ENCODE data around the gene MR1. TPM values are rescaled to one million over a fixed set of nuclear protein-coding genes. Genes with fewer than 3 reads are reported as not detected.

MR1 gene
- total RNA-seq, result 10.4 and 11.8 TPM in 2 replicates
- 24.8 TPM for polyA plus RNA-seq (2012)

GRCh38 chr1:181033799-181034451, at the start of gene MR1:
Gene MR1, plus strand, starts transcription at chr1:181033983. Its CDS starts 25 bp downstream, at chr1:181034008.
- peak; percentile 90 for DNase-seq (ENCODE audit: low read depth)

GRCh38 chr1:180988253-180988752, 45.5 kb upstream of the MR1 start:
- DNase-seq (ENCODE audit: low read depth), result peak; percentile 35

- DNase-seq (ENCODE audit: low read depth), result peak; percentile 4
These were observed 39.5 kb upstream of the MR1 start for GRCh38 chr1:180994262-180994661.

- no peak for DNase-seq (ENCODE audit: low read depth)
These were observed 35.8 kb upstream of the MR1 start for GRCh38 chr1:180997843-180998504.

- DNase-seq (ENCODE audit: low read depth), result no peak
These were observed 32.5 kb upstream of the MR1 start for GRCh38 chr1:181001091-181001780.

GRCh38 chr1:181002582-181003172, 31.1 kb upstream of the MR1 start:
- DNase-seq (ENCODE audit: low read depth), result no peak

- DNase-seq (ENCODE audit: low read depth), result no peak
These were observed 23.0 kb upstream of the MR1 start for GRCh38 chr1:181010789-181011188.

GRCh38 chr1:181011301-181012202, 22.2 kb upstream of the MR1 start:
- DNase-seq (ENCODE audit: low read depth), result no peak

- no peak for DNase-seq (ENCODE audit: low read depth)
These were observed 21.5 kb upstream of the MR1 start for GRCh38 chr1:181012203-181012745.

- no peak for DNase-seq (ENCODE audit: low read depth)
These were observed 20.6 kb upstream of the MR1 start for GRCh38 chr1:181013144-181013543.

- no peak for DNase-seq (ENCODE audit: low read depth)
These were observed 19.1 kb upstream of the MR1 start for GRCh38 chr1:181014477-181015250.

- DNase-seq (ENCODE audit: low read depth), result no peak
These were observed 18.6 kb upstream of the MR1 start for GRCh38 chr1:181015251-181015615.

GRCh38 chr1:181016563-181016962, 17.2 kb upstream of the MR1 start:
- no peak for DNase-seq (ENCODE audit: low read depth)

- DNase-seq (ENCODE audit: low read depth), result no peak
These were observed 14.7 kb upstream of the MR1 start for GRCh38 chr1:181018901-181019681.

GRCh38 chr1:181021159-181021558, 12.6 kb upstream of the MR1 start:
- no peak for DNase-seq (ENCODE audit: low read depth)

GRCh38 chr1:181021811-181022434, 11.9 kb upstream of the MR1 start:
- DNase-seq (ENCODE audit: low read depth), result peak; percentile 65

- no peak for DNase-seq (ENCODE audit: low read depth)
These were observed 10.3 kb upstream of the MR1 start for GRCh38 chr1:181023265-181024057.

- DNase-seq (ENCODE audit: low read depth), result no peak
These were observed 5.6 kb upstream of the MR1 start for GRCh38 chr1:181028196-181028595.
